ENCODE results near the gene VTI1A. TPM values are rescaled to one million over a fixed set of nuclear protein-coding genes. Genes with fewer than 3 reads are reported as not detected.

VTI1A gene
- total and polyA plus RNA-seq, 2 of the 8 experiments (the other 6 are each of a cell fraction or from before 2014, with no cell fraction given): 6.0 to 20.0 TPM

DNA sequence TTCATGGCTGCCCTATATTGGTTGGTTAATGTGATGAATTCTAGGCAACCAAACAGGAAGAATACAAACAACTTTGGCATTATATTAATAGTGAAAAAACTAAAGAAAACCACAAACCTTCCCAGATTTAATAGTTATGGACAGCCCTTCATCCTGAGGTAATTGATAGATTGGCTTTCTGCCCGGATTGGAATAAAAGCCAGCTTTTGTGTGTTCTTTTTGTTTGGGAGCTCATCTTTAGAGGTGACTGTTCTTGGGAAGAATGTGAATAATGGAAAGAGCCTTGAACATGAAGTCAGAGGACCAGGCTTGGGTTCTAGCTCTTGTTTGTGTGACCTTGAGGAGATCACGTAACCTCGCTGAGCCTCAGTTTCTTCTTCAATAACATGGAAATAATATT lies 92.3 kb downstream of the VTI1A start:
- WGBS, 2 experiments (ENCODE audit: extremely low coverage in 1 of 2, insufficient coverage in 1 of 2, insufficient read length in 1 of 2, insufficient replicate concordance in 2 of 2, low coverage in 1 of 2, low lambda C conversion rate in 2 of 2, missing lambda C conversion rate in 1 of 2): 91% methylated on average over 3 of the region's 3 CpGs; no CpG with 5 or more reads in 1 of the 2 experiments
- no peak overlapping the region for H3K9ac ChIP-seq (replicated peaks in 1 of 4; ENCODE audit: extremely low read depth in 1 of 4, low read depth in 3 of 4, low read length in 3 of 4)
- TF ChIP-seq TEAD4 (IDR thresholded peaks at IDR 0.05; ENCODE audit: low read depth, low read length) (no peak), SRF (IDR thresholded peaks at IDR 0.05; ENCODE audit: low read depth, low read length) (no peak), KDM5A (IDR thresholded peaks at IDR 0.05; ENCODE audit: low read length) (no peak), NRF1 (IDR thresholded peaks at IDR 0.05; ENCODE audit: low read depth, low read length) (no peak)

More for the DNA sequence above, 92.3 kb downstream of the VTI1A start:
- Histone ChIP-seq H4K20me1 (replicated peaks in 1 of 2; ENCODE audit: control insufficient read depth in 1 of 2, insufficient read depth in 2 of 2, low read length in 2 of 2) (peaks cover 0 to 2% of the 10 kb centered on the region in 2 experiments), H2AK5ac (ENCODE audit: low read depth, low read length) (no peak overlapping the region), H2BK20ac (ENCODE audit: low read length) (no peak overlapping the region), H3K27me3 (replicated peaks in 1 of 4; ENCODE audit: control insufficient read depth in 3 of 4, extremely low read depth in 1 of 4, insufficient read depth in 3 of 4, low read length in 3 of 4) (no peaks in the 10 kb centered on the region), H3K23ac (ENCODE audit: insufficient read length) (no peak overlapping the region), H3K18ac (ENCODE audit: extremely low read depth, low read length) (no peak overlapping the region), H3K14ac (ENCODE audit: insufficient read length) (no peak overlapping the region), H2BK15ac (ENCODE audit: low read length) (no peak overlapping the region), H2BK5ac (ENCODE audit: low read depth, low read length) (no peak overlapping the region), H3K4ac (replicated peaks; ENCODE audit: insufficient read length, low read depth, low read length) (no peak overlapping the region), H3K4me2 (ENCODE audit: insufficient read depth in 1 of 2, low read depth in 2 of 2, low read length in 2 of 2) (no peak overlapping the region), H3K4me1 (replicated peaks in 1 of 4; ENCODE audit: control insufficient read depth in 3 of 4, insufficient read depth in 4 of 4, low read length in 3 of 4) (no peaks in the 10 kb centered on the region; a peak in 1 of 7 replicates), H3K36me3 (ENCODE audit: control insufficient read depth in 2 of 4, insufficient read depth in 4 of 4, low read length in 3 of 4) (no peaks in the 10 kb centered on the region; a peak in 2 of 8 replicates), H2BK12ac (ENCODE audit: low read depth, low read length) (no peak overlapping the region), H3K79me1 (ENCODE audit: low read depth, low read length) (no peaks in the 10 kb centered on the region), H4K8ac (ENCODE audit: extremely low read depth, insufficient read depth, low read length) (no peak overlapping the region), H4K5ac (ENCODE audit: insufficient read length, low read depth, low read length) (no peak overlapping the region), H4K91ac (replicated peaks; ENCODE audit: insufficient read length, low read length) (no peak overlapping the region), H3K4me3 (ENCODE audit: extremely low read depth in 1 of 4, insufficient read depth in 2 of 4, low read depth in 3 of 4, low read length in 4 of 4) (no peak overlapping the region), H3K9me3 (ENCODE audit: insufficient read depth in 2 of 2, low read depth in 1 of 2, low read length in 1 of 2) (no peaks in the 10 kb centered on the region), H3K56ac (replicated peaks; ENCODE audit: insufficient read length, low read depth, low read length) (no peak overlapping the region), H3K79me2 (ENCODE audit: control insufficient read depth in 1 of 2, insufficient read depth in 2 of 2, low read length in 2 of 2) (no peaks in the 10 kb centered on the region), H2AFZ (ENCODE audit: low read length) (no peak overlapping the region), H3K27ac (ENCODE audit: low read depth, low read length) (no peak overlapping the region), H3K23me2 (ENCODE audit: low read depth, low read length) (no peaks in the 10 kb centered on the region), H2BK120ac (replicated peaks; ENCODE audit: low read depth, low read length) (no peak overlapping the region)
- CTCF ChIA-PET (ENCODE audit: partially characterized antibody): no interaction called here
- FAIRE-seq (no peak), DNase-seq (ENCODE audit: low read depth in 1 of 2, low spot score in 2 of 2) (no peak)
- POLR2A ChIA-PET (ENCODE audit: partially characterized antibody): no interaction called here
